SU-DHL-6 (cell line): ENCODE data around the gene SP3.

ENCODE experiments used
- EZH2phosphoT487 ChIP-seq: fragments of 200-600 bp; sonication (generic), shearing (Covaris generic); conservative IDR thresholded peaks from 2 replicates; pipeline ENCODE4 v1.6.1; 2018; ENCODE audit warnings: mild to moderate bottlenecking, antibody characterized with exemption, low read length, moderate library complexity, mixed read lengths
- TF ChIP-seq, protein P1 (sequence below): fragments of 200-600 bp; sonication (generic); IDR thresholded peaks from one replicate; pipeline ENCODE4 v1.5.1; 2017; ENCODE audit warnings: antibody characterized with exemption, mild to moderate bottlenecking, low read length, moderate library complexity; ENCODE audit not compliant: insufficient read depth, poor library complexity, severe bottlenecking

DNA sequence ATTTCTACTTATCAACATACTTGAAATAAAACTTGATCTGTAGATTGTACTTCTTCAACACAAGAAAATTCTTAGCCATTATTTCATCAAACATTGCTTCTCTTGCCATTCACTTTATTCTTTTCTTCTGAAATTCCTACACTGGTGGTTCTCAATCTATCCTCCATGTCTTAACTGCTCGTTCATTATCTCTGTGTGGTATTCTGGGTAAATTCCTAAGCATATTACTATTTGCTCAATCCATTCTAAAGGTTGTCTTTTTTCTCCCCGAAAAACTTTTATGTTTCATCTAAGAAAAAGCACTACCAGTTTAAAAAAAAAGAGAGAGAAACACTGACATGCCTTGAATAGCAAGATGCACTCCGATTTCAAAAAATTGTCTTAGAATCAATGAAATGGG lies 18.0 kb downstream of the SP3 start:
- TF ChIP-seq, protein P1, sequence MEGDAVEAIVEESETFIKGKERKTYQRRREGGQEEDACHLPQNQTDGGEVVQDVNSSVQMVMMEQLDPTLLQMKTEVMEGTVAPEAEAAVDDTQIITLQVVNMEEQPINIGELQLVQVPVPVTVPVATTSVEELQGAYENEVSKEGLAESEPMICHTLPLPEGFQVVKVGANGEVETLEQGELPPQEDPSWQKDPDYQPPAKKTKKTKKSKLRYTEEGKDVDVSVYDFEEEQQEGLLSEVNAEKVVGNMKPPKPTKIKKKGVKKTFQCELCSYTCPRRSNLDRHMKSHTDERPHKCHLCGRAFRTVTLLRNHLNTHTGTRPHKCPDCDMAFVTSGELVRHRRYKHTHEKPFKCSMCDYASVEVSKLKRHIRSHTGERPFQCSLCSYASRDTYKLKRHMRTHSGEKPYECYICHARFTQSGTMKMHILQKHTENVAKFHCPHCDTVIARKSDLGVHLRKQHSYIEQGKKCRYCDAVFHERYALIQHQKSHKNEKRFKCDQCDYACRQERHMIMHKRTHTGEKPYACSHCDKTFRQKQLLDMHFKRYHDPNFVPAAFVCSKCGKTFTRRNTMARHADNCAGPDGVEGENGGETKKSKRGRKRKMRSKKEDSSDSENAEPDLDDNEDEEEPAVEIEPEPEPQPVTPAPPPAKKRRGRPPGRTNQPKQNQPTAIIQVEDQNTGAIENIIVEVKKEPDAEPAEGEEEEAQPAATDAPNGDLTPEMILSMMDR, result no peak
- TF ChIP-seq EZH2phosphoT487, result no peak
